HuH-7.5 (cell line): Measurements from ENCODE around the gene SCD5.

Source experiments
- DNase-seq: peaks from one replicate; pipeline ENCODE4 v3.0.0; 2011; ENCODE audit warnings: low spot score

Gene SCD5

DNA sequence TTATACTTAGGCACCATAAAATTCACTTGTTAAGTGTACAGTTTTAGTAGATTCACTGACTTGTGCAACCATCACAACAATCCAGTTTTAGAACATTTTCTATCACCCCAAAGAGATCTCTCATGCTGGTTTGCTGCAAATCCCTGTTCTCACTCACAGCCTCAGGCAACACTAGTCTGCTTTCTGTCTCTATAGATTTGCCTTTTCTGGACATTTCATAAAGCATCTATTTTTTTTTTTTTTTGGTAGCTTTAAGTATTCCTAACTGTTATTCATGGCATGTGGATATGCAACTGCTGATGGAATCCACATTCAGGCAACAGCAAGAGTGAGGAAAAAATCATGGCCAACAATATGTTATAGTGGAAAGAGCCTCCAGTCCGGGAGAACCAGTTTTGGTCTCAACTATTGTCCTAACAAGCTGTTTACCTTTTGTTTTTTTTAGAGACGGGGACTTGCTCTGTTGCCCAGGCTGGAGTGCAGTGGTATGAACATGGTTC, 209.8 kb downstream of the SCD5 start:
- no peak for DNase-seq

- DNase-seq: no peak
These were observed 210.6 kb downstream of the SCD5 start for GRCh38 chr4:82587826-82588540.

DNA sequence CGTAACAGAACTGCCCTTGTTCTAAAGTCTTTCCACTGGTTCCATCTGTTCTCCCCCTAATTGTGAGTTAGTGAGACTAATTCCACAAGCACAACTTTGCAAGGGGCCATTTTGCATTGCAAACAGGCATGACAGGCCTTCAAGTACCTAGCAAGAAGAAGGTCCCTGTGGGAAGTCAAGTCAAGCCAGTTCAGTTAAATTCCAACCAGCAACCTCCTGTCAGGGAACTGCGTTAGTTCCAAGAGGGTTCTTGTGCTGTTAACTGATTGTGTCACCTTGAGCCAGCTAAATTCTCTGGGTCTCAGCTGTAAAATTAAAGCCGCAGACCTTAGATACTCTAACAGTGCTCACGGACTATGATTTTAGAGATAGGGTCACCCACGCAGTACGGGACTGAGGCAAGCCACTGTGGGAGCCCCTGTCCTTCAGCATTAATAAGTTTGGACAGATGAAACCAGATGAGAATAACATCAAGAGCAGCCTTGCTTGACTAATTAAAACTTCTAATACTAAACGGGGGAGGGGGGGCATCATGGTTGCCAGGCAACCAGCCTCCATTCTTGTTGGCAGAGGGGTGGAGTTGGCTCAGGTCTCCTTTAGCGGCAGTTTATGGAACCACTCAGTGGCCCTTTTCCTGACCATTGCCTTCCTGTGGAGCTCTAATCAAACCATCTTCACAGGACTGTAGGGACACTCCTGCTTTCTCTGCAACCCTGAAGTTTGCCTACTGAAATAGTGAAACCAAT, 212.7 kb downstream of the SCD5 start:
- DNase-seq: no peak

GRCh38 chr4:82584931-82585330, 213.7 kb downstream of the SCD5 start:
- no peak for DNase-seq

- DNase-seq: no peak
These were observed 214.6 kb downstream of the SCD5 start for GRCh38 chr4:82583897-82584587.

DNA sequence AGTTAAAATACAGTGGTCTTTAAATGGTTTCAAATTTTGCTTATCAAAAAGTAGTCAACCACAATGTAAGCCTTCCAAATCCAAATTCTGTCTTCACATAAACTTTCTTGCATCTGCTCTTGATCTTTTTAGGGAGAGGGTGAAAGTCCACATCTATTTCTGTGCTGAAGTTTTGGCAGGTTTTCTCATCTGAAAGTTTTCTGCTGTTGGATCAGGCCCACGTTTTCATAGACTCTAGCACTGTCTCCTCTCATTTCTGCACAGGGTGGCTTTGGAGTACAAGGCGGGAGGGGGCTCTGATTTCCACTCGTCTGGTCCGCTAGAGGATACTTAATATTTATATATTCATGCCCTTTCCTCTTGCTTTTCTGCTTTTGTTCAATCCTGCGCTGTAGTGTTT, 218.7 kb downstream of the SCD5 start:
- no peak for DNase-seq
